Astrocyte (in vitro differentiated cells and primary cell): ENCODE data around the gene RNLS. TPM values are rescaled to one million over a fixed set of nuclear protein-coding genes. Genes with fewer than 3 reads are reported as not detected.

Experiments
- DNase-seq: peaks from one replicate; pipeline ENCODE4 v3.0.0-alpha.2; 2010; ENCODE audit warnings: low read depth
- FAIRE-seq: peaks from 2 replicates; lab custom pipeline; 2011; peaks lifted over from hg19 to GRCh38; lab: Jason Lieb, UNC
- H2AFZ ChIP-seq: 2 replicates; pipeline ENCODE4 v1.6.0; 2012; ENCODE audit warnings: low read depth, low read length, inconsistent platforms
- H3K27ac ChIP-seq: 2 replicates; pipeline ENCODE4 v1.5.1; 2011; ENCODE audit warnings: low read depth, low read length, inconsistent platforms
- H3K27me3 ChIP-seq: 2 replicates; pipeline ENCODE4 v1.6.0; 2011; ENCODE audit warnings: low read length, inconsistent platforms; ENCODE audit not compliant: insufficient read depth
- H3K36me3 ChIP-seq: 2 replicates; pipeline ENCODE4 v1.5.1; 2011; ENCODE audit warnings: low read length, inconsistent platforms; ENCODE audit not compliant: insufficient read depth
- H3K4me1 ChIP-seq: 2 replicates; pipeline ENCODE4 v1.5.1; 2011; ENCODE audit warnings: low read length, inconsistent platforms; ENCODE audit not compliant: insufficient read depth
- H3K4me2 ChIP-seq: 2 replicates; pipeline ENCODE4 v1.6.0; 2012; ENCODE audit warnings: low read length, inconsistent platforms
- H3K4me3 ChIP-seq: 2 replicates; pipeline ENCODE4 v1.5.1; 2011; ENCODE audit warnings: low read depth, mild to moderate bottlenecking, low read length, inconsistent platforms; ENCODE audit not compliant: insufficient read depth
- H3K79me2 ChIP-seq: 2 replicates; pipeline ENCODE4 v1.6.0; 2012; ENCODE audit warnings: mild to moderate bottlenecking, low read length, inconsistent platforms; ENCODE audit not compliant: insufficient read depth
- H3K9ac ChIP-seq: 2 replicates; pipeline ENCODE4 v1.6.0; 2012; ENCODE audit warnings: mild to moderate bottlenecking, low read length, inconsistent platforms
- H3K9me3 ChIP-seq: 2 replicates; pipeline ENCODE4 v1.5.1; 2012; ENCODE audit warnings: low read depth, mild to moderate bottlenecking, low read length, inconsistent platforms; ENCODE audit not compliant: insufficient read depth
- H4K20me1 ChIP-seq: 2 replicates; pipeline ENCODE4 v1.6.0; 2012; ENCODE audit warnings: low read length, inconsistent platforms; ENCODE audit not compliant: insufficient read depth
- H3K27ac Mint-ChIP-seq: one replicate; pipeline ENCODE4 v1.8.0; 2021; ENCODE audit warnings: mild to moderate bottlenecking, mixed read lengths; ENCODE audit not compliant: unreplicated experiment
- H3K27me3 Mint-ChIP-seq: one replicate; pipeline ENCODE4 v1.8.0; 2021; ENCODE audit warnings: low read depth, mixed read lengths; ENCODE audit not compliant: unreplicated experiment
- H3K36me3 Mint-ChIP-seq: one replicate; pipeline ENCODE4 v1.8.0; 2021; ENCODE audit warnings: low read depth, mixed read lengths; ENCODE audit not compliant: unreplicated experiment
- H3K4me1 Mint-ChIP-seq: one replicate; pipeline ENCODE4 v1.8.0; 2021; ENCODE audit warnings: low read depth, mixed read lengths; ENCODE audit not compliant: unreplicated experiment
- H3K4me3 Mint-ChIP-seq: one replicate; pipeline ENCODE4 v1.8.0; 2021; ENCODE audit warnings: mild to moderate bottlenecking, moderate library complexity, mixed read lengths; ENCODE audit not compliant: unreplicated experiment
- H3K9me3 Mint-ChIP-seq: one replicate; pipeline ENCODE4 v1.8.0; 2021; ENCODE audit warnings: mild to moderate bottlenecking, mixed read lengths; ENCODE audit not compliant: unreplicated experiment
- EZH2 ChIP-seq: IDR thresholded peaks from 2 replicates; pipeline ENCODE4 v1.6.1; 2012; ENCODE audit warnings: mild to moderate bottlenecking, low read length, inconsistent platforms; ENCODE audit not compliant: insufficient read depth
- total RNA-seq: library from RNA; stranded (reverse); gene quantifications from 2 replicates; pipeline ENCODE4 v1.2.1, GENCODE V29; 2021
- TF ChIP-seq, protein P1 (sequence below): IDR thresholded peaks from 2 replicates; pipeline ENCODE4 v1.5.1; 2011; ENCODE audit warnings: low read depth, mild to moderate bottlenecking, inconsistent platforms, low read length, moderate library complexity; ENCODE audit not compliant: insufficient read depth

RNLS gene
- total RNA-seq, 1 donor from 2014 or later, result 6.9 TPM

DNA sequence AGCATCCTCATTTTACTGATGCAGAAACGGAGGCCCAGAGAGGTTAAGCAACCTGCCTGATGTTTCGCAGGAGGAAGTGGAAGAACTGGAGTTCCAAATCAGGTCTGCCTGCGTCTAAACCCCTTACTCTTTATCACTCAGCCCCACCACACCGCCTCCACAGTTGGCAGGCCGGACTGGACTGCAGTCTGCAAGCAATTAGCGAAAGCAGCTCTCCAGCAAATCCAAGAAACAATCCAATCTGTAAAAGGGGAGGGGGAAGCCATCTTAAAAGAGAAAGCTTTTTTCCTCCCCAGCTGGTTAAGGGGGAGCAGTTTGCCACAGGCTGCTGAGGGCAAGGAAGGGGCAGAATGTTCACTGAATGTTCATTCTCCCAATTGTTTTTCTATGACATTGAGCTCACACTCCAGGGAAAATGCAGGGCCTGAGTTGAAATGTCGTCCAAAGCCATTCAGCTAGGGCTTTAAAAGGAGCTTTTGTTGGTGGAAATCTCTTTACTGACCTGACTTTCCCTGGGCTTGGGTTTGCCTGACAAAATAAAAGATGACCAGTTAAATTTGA, 350.1 kb downstream of the RNLS start:
- FAIRE-seq, result no peak
- H3K4me3 Mint-ChIP-seq, result no peak overlapping the region

DNA sequence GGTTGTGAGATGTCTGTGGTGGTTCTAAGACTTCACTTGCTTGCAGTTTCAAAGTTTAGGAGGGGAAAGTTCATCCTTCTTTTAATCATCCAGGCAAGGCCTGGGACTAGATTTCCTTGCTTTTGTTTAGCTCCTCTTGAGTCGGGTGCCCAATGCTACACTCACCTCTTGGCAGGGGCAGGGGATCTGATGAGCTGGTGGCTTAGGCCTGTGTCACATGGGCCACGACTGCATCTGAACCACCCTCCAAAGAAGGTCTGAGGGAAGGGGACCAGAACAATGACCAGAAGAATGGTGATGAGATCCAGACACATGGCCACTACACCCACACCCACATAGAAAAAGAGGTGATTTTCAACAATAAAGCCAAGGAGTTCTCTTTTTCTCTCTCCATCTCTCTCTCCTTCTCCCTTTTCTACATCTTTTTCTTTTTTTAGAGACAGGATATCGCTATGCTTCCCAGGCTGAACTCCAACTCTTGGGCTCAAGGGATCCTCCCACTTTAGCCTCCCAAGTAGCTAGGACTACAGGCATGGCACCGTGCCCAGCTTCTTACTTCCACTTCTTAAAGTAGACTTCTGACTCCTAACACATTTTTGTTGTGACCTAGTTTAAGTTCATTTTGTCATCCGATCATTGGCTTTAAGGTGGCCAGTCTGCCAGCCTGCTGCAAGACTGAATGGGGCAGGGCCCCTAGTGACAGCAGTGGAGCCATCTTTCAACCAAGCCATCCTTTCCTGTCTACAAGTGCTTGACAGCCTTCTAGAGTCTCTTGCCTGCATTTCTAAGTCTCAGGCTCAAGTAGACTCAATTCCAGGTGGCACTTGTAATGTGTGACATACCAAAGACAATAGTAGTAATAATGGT, 350.9 kb downstream of the RNLS start:
- Histone ChIP-seq H2AFZ (no peak overlapping the region), H3K27ac (no peak overlapping the region), H3K4me1 (peaks cover 3% of the 10 kb centered on the region), H3K36me3 (no peaks in the 10 kb centered on the region), H3K9me3 (no peaks in the 10 kb centered on the region), H4K20me1 (no peaks in the 10 kb centered on the region), H3K27me3 (no peaks in the 10 kb centered on the region), H3K9ac (no peak overlapping the region), H3K4me2 (no peak overlapping the region), H3K79me2 (no peaks in the 10 kb centered on the region), H3K4me3 (no peak overlapping the region)
- Mint-ChIP-seq H3K4me1 (peaks cover 4% of the 10 kb centered on the region), H3K9me3 (peaks cover 3% of the 10 kb centered on the region), H3K36me3 (no peaks in the 10 kb centered on the region), H3K4me3 (no peak overlapping the region), H3K27me3 (peaks cover 4% of the 10 kb centered on the region), H3K27ac (peak overlapping the region; percentile 29)
- FAIRE-seq (no peak), DNase-seq (peak; percentile 48)
- TF ChIP-seq, protein P1, sequence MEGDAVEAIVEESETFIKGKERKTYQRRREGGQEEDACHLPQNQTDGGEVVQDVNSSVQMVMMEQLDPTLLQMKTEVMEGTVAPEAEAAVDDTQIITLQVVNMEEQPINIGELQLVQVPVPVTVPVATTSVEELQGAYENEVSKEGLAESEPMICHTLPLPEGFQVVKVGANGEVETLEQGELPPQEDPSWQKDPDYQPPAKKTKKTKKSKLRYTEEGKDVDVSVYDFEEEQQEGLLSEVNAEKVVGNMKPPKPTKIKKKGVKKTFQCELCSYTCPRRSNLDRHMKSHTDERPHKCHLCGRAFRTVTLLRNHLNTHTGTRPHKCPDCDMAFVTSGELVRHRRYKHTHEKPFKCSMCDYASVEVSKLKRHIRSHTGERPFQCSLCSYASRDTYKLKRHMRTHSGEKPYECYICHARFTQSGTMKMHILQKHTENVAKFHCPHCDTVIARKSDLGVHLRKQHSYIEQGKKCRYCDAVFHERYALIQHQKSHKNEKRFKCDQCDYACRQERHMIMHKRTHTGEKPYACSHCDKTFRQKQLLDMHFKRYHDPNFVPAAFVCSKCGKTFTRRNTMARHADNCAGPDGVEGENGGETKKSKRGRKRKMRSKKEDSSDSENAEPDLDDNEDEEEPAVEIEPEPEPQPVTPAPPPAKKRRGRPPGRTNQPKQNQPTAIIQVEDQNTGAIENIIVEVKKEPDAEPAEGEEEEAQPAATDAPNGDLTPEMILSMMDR, result no peak

More for the DNA sequence above, 350.1 kb downstream of the RNLS start:
- no peaks in the 10 kb centered on the region for H3K9me3 ChIP-seq
- no peaks in the 10 kb centered on the region for H3K79me2 ChIP-seq
- Mint-ChIP-seq H3K27me3 (peaks cover 4% of the 10 kb centered on the region), H3K36me3 (no peaks in the 10 kb centered on the region), H3K27ac (no peak overlapping the region), H3K9me3 (peaks cover 3% of the 10 kb centered on the region), H3K4me1 (peaks cover under 1% of the 10 kb centered on the region)
- DNase-seq, result no peak
- H3K27ac ChIP-seq, result no peak overlapping the region
- no peak overlapping the region for H3K4me3 ChIP-seq
- no peaks in the 10 kb centered on the region for H3K36me3 ChIP-seq
- TF ChIP-seq EZH2, result no peak
- TF ChIP-seq, protein P1, result no peak
- no peak overlapping the region for H3K9ac ChIP-seq
- H3K4me1 ChIP-seq, result peaks cover 3% of the 10 kb centered on the region
- no peak overlapping the region for H2AFZ ChIP-seq
- H3K4me2 ChIP-seq, result no peak overlapping the region
- H4K20me1 ChIP-seq, result no peaks in the 10 kb centered on the region
- no peaks in the 10 kb centered on the region for H3K27me3 ChIP-seq

DNA sequence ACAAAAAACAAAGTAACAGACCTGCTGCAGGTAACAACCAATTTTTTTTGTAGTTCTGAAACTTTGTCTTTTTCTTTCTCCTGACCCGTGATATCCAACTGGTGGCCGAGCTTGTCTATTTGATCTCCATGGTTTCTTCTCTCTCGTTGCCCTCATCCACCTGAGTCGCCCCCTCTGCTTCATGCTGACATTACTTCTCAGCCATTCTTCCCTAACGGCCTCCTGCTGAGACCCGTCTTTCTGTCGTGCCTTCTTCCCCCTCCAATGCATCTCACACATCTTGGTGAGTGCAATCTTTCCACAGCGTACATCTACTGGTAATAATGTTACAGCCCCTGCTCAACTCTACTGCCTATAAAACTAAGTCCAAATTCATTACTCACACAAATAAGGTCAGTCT, 352.9 kb downstream of the RNLS start:
- Histone ChIP-seq H3K36me3 (no peaks in the 10 kb centered on the region), H3K9me3 (no peaks in the 10 kb centered on the region), H3K27me3 (no peaks in the 10 kb centered on the region), H3K9ac (no peak overlapping the region), H3K4me3 (no peak overlapping the region), H3K27ac (no peak overlapping the region), H4K20me1 (no peaks in the 10 kb centered on the region), H3K79me2 (no peaks in the 10 kb centered on the region), H2AFZ (no peak overlapping the region), H3K4me1 (peaks cover 3% of the 10 kb centered on the region), H3K4me2 (no peak overlapping the region)
- TF ChIP-seq, protein P1, result no peak
- no peak for TF ChIP-seq EZH2
- DNase-seq (no peak), FAIRE-seq (no peak)
- Mint-ChIP-seq H3K9me3 (peaks cover 3% of the 10 kb centered on the region), H3K27ac (no peak overlapping the region), H3K27me3 (peaks cover 4% of the 10 kb centered on the region), H3K36me3 (no peaks in the 10 kb centered on the region), H3K4me1 (peaks cover 4% of the 10 kb centered on the region), H3K4me3 (no peak overlapping the region)
